Posterior vena cava (tissue), 2 donors: ENCODE results near the gene GAK. TPM values are rescaled to one million over a fixed set of nuclear protein-coding genes. Genes with fewer than 3 reads are reported as not detected.
A peak's percentile ranks its signal among the peaks of the same experiment; 100 is the strongest.

Experiments
- DNase-seq: peaks from one replicate; pipeline ENCODE4 v3.0.0-alpha.2; 2020; ENCODE audit warnings: low spot score
- intact Hi-C, 2 donors: fragments of 100-400 bp; cut with DNase I; formaldehyde crosslinking; loops; one replicate each; pipeline versions ENCODE4 v1.14.1 to v1.14.2; 2022 to 2023
- total RNA-seq, 2 donors: library from RNA; stranded (reverse); fragmentation: NEBNext Ultra II Directional; extraction: Animal tissue kit (Norgen Biotek cat#: 25700); gene quantifications; one replicate each; pipeline ENCODE4 v1.2.1, GENCODE V29; 2021
- donor health status: DM: yes; HTN: yes; CAD: no.
- donor health status: DM: yes; HTN: yes; CAD: no.

Gene GAK
- total RNA-seq, 2 donors from 2014 or later: 63.5 to 73.5 TPM

GRCh38 chr4:828641-829271 is 103.4 kb downstream of the GAK start:
- intact Hi-C loops: no loop called here
- DNase-seq: peak; percentile 74

- intact Hi-C loops: no loop called here
- DNase-seq: peak; percentile 70
Observed at GRCh38 chr4:827209-828081, 104.7 kb downstream of the GAK start.

GRCh38 chr4:826508-827208 is 105.5 kb downstream of the GAK start:
- intact Hi-C loops: no loop called here
- peak; percentile 73 for DNase-seq

- no peak for DNase-seq
- intact Hi-C loops: no loop called here
Observed at GRCh38 chr4:825971-826330, 106.2 kb downstream of the GAK start, which contains the start of gene CPLX1. TSS of gene CPLX1 (minus strand) at chr4:826129. CDS start at chr4:824522, 1,607 bp downstream.

- intact Hi-C loops: no loop called here
- DNase-seq: peak; percentile 78
Observed at GRCh38 chr4:825063-825970, 106.8 kb downstream of the GAK start.

GRCh38 chr4:824461-825062 is 107.6 kb downstream of the GAK start:
- peak; percentile 80 for DNase-seq
- intact Hi-C loops: no loop called here

GRCh38 chr4:823761-824460 is 108.2 kb downstream of the GAK start:
- peak; percentile 54 for DNase-seq
- intact Hi-C loops: no loop called here

- intact Hi-C loops: no loop called here
- DNase-seq: peak; percentile 78
Observed at GRCh38 chr4:823176-823760, 108.8 kb downstream of the GAK start.

- DNase-seq: peak; percentile 53
- intact Hi-C loops: no loop called here
Observed at GRCh38 chr4:822361-823175, 109.5 kb downstream of the GAK start.

- intact Hi-C loops: no loop called here
- peak; percentile 76 for DNase-seq
Observed at GRCh38 chr4:821631-822030, 110.5 kb downstream of the GAK start.

GRCh38 chr4:821181-821591 is 110.9 kb downstream of the GAK start:
- peak; percentile 63 for DNase-seq

GRCh38 chr4:820230-821172 is 111.6 kb downstream of the GAK start:
- intact Hi-C loops: no loop called here
- DNase-seq: peak; percentile 67

More at GRCh38 chr4:821181-821591, 110.9 kb downstream of the GAK start:
- intact Hi-C loops: no loop called here

GRCh38 chr4:819401-820229 is 112.5 kb downstream of the GAK start:
- intact Hi-C loops: no loop called here
- peak; percentile 48 for DNase-seq

- intact Hi-C loops: no loop called here
- DNase-seq: peak; percentile 78
Observed at GRCh38 chr4:818106-818921, 113.8 kb downstream of the GAK start.
